ENCODE data around the gene AEBP1.

Gene AEBP1

GRCh38 chr7:44128721-44129582, 24.8 kb downstream of the AEBP1 start:
- H3K27me3 Mint-ChIP-seq = no peaks in the 10 kb centered on the region
- DNase-seq (no peak), ATAC-seq (no peak)
- H3K4me1 Mint-ChIP-seq = peaks cover 5% of the 10 kb centered on the region
- H3K9me3 Mint-ChIP-seq = no peaks in the 10 kb centered on the region
- H3K27ac Mint-ChIP-seq = no peak overlapping the region
- no peak overlapping the region for H3K4me3 Mint-ChIP-seq

- DNase-seq (no peak), ATAC-seq (peak; percentile 64)
- Mint-ChIP-seq H3K4me3 (no peak overlapping the region), H3K27me3 (no peaks in the 10 kb centered on the region), H3K4me1 (no peaks in the 10 kb centered on the region), H3K9me3 (no peaks in the 10 kb centered on the region), H3K27ac (no peak overlapping the region)
These were observed 27.3 kb downstream of the AEBP1 start for GRCh38 chr7:44131173-44132029.

- ATAC-seq (no peak), DNase-seq (no peak)
- no peak overlapping the region for H3K27ac Mint-ChIP-seq
- H3K4me3 Mint-ChIP-seq = no peak overlapping the region
- no peaks in the 10 kb centered on the region for H3K9me3 Mint-ChIP-seq
- no peaks in the 10 kb centered on the region for H3K4me1 Mint-ChIP-seq
- H3K27me3 Mint-ChIP-seq = no peaks in the 10 kb centered on the region
These were observed 27.9 kb downstream of the AEBP1 start for GRCh38 chr7:44132039-44132438.

- Mint-ChIP-seq H3K27me3 (no peaks in the 10 kb centered on the region), H3K4me1 (no peaks in the 10 kb centered on the region), H3K27ac (no peak overlapping the region), H3K9me3 (no peaks in the 10 kb centered on the region), H3K4me3 (no peak overlapping the region)
- DNase-seq (no peak), ATAC-seq (no peak)
These were observed 29.1 kb downstream of the AEBP1 start for GRCh38 chr7:44133295-44133694.

- H3K27ac Mint-ChIP-seq = peak overlapping the region in 1 of 2 donors; percentile 17
- no peaks in the 10 kb centered on the region for H3K27me3 Mint-ChIP-seq
- no peak overlapping the region for H3K4me3 Mint-ChIP-seq
- no peaks in the 10 kb centered on the region for H3K4me1 Mint-ChIP-seq
- no peaks in the 10 kb centered on the region for H3K9me3 Mint-ChIP-seq
- DNase-seq (no peak), ATAC-seq (no peak)
These were observed 30.9 kb downstream of the AEBP1 start for GRCh38 chr7:44134943-44135628.

GRCh38 chr7:44136731-44137130, 32.6 kb downstream of the AEBP1 start:
- DNase-seq = no peak
- no peaks in the 10 kb centered on the region for H3K4me1 Mint-ChIP-seq

GRCh38 chr7:44138698-44139097, 34.6 kb downstream of the AEBP1 start:
- no peaks in the 10 kb centered on the region for H3K4me1 Mint-ChIP-seq
- no peaks in the 10 kb centered on the region for H3K9me3 Mint-ChIP-seq
- no peak overlapping the region for H3K4me3 Mint-ChIP-seq
- no peak for DNase-seq
- H3K27ac Mint-ChIP-seq = no peak overlapping the region
- ATAC-seq = no peak
- no peaks in the 10 kb centered on the region for H3K27me3 Mint-ChIP-seq

More at GRCh38 chr7:44136731-44137130, 32.6 kb downstream of the AEBP1 start:
- no peak for ATAC-seq
- Mint-ChIP-seq H3K27me3 (no peaks in the 10 kb centered on the region), H3K9me3 (no peaks in the 10 kb centered on the region), H3K27ac (no peak overlapping the region), H3K4me3 (no peak overlapping the region)

GRCh38 chr7:44139311-44140010, 35.3 kb downstream of the AEBP1 start:
- H3K27ac Mint-ChIP-seq = peak overlapping the region in 1 of 2 donors; percentile 71
- no peaks in the 10 kb centered on the region for H3K4me1 Mint-ChIP-seq
- no peak for ATAC-seq
- H3K9me3 Mint-ChIP-seq = no peaks in the 10 kb centered on the region
- no peaks in the 10 kb centered on the region for H3K27me3 Mint-ChIP-seq
- H3K4me3 Mint-ChIP-seq = no peak overlapping the region
- no peak for DNase-seq

- no peaks in the 10 kb centered on the region for H3K9me3 Mint-ChIP-seq
These were observed 36.2 kb downstream of the AEBP1 start for GRCh38 chr7:44140341-44140740.

GRCh38 chr7:44141221-44141850, 37.2 kb downstream of the AEBP1 start, which contains the start of gene MYL7:
Gene MYL7, minus strand, starts transcription at chr7:44141332. Its CDS starts 27 bp downstream, at chr7:44141305.
- Mint-ChIP-seq H3K4me1 (peaks cover 13% of the 10 kb centered on the region), H3K27ac (peak within 1 kb of the TSS; percentile 49 to 65), H3K27me3 (peaks cover 12% of the 10 kb centered on the region), H3K4me3 (no peak within 1 kb of the TSS), H3K9me3 (no peaks in the 10 kb centered on the region)
- ATAC-seq = no peak
- DNase-seq = no peak

More at GRCh38 chr7:44140341-44140740, 36.2 kb downstream of the AEBP1 start:
- no peak for DNase-seq
- no peak overlapping the region for H3K4me3 Mint-ChIP-seq
- H3K27me3 Mint-ChIP-seq = peaks cover 7% of the 10 kb centered on the region
- no peak overlapping the region for H3K27ac Mint-ChIP-seq
- ATAC-seq = peak; percentile 31
- H3K4me1 Mint-ChIP-seq = peaks cover 6% of the 10 kb centered on the region

GRCh38 chr7:44142028-44142427, 37.9 kb downstream of the AEBP1 start:
- peaks cover 16% of the 10 kb centered on the region for H3K4me1 Mint-ChIP-seq
- H3K4me3 Mint-ChIP-seq = no peak overlapping the region
- ATAC-seq (no peak), DNase-seq (no peak)
- H3K27ac Mint-ChIP-seq = no peak overlapping the region
- no peaks in the 10 kb centered on the region for H3K9me3 Mint-ChIP-seq
- peaks cover 12% of the 10 kb centered on the region for H3K27me3 Mint-ChIP-seq

GRCh38 chr7:44143646-44144250, 39.6 kb downstream of the AEBP1 start:
- Mint-ChIP-seq H3K9me3 (no peaks in the 10 kb centered on the region), H3K27ac (no peak overlapping the region), H3K27me3 (peaks cover 12% of the 10 kb centered on the region), H3K4me1 (peaks cover 16% of the 10 kb centered on the region), H3K4me3 (no peak overlapping the region)
- ATAC-seq (no peak), DNase-seq (no peak)

- H3K4me1 Mint-ChIP-seq = peaks cover 16% of the 10 kb centered on the region
- H3K4me3 Mint-ChIP-seq = peak overlapping the region in 1 of 2 donors; percentile 13
- no peaks in the 10 kb centered on the region for H3K9me3 Mint-ChIP-seq
- H3K27ac Mint-ChIP-seq = no peak overlapping the region
- H3K27me3 Mint-ChIP-seq = peaks cover 12% of the 10 kb centered on the region
- ATAC-seq (no peak), DNase-seq (peak in 1 of 2 donors; percentile 5)
These were observed 40.4 kb downstream of the AEBP1 start for GRCh38 chr7:44144426-44144967.

GRCh38 chr7:44144968-44145478, 40.9 kb downstream of the AEBP1 start:
- peaks cover 16% of the 10 kb centered on the region for H3K4me1 Mint-ChIP-seq
- peak overlapping the region; percentile 66 to 80 for H3K4me3 Mint-ChIP-seq
- DNase-seq (no peak), ATAC-seq (no peak)
- peaks cover 12% of the 10 kb centered on the region for H3K27me3 Mint-ChIP-seq
- peak overlapping the region in 1 of 2 donors; percentile 48 for H3K27ac Mint-ChIP-seq
- H3K9me3 Mint-ChIP-seq = no peaks in the 10 kb centered on the region

Measured in stimulated activated naive CD8-positive, alpha-beta T cell treated with anti-CD3 and anti-CD28 coated beads, Interleukin-15, amount 100 ng/mL, for 72 hours (primary cell).